B cell (primary cell): ENCODE results near the gene BTBD18. TPM values are rescaled to one million over a fixed set of nuclear protein-coding genes. Genes with fewer than 3 reads are reported as not detected.

ENCODE experiments used
- ATAC-seq: fragments of 200-7000 bp; cut with Tn5 transposase; one replicate; pipeline ENCODE4 v1.10.0; 2021; ENCODE audit warnings: low read depth, mild to moderate bottlenecking, moderate number of reproducible peaks, moderate library complexity
- CTCF ChIA-PET: fragments of 350-600 bp; sonication (Branson Sonifier 250); formaldehyde crosslinking; loops from one replicate; lab custom pipeline; 2021; ENCODE audit warnings: antibody characterized with exemption, inconsistent platforms; lab: Charles Lee
- POLR2A ChIA-PET: fragments of 350-600 bp; sonication (Branson Sonifier 250); formaldehyde crosslinking; loops from one replicate; lab custom pipeline; 2021; ENCODE audit warnings: antibody characterized with exemption; lab: Charles Lee
- DNase-seq: peaks from one replicate; pipeline ENCODE4 v3.0.0; 2013
- H2AFZ ChIP-seq: 2 replicates; pipeline ENCODE4 v1.6.1; 2012; ENCODE audit warnings: mild to moderate bottlenecking, low read depth, low read length; ENCODE audit not compliant: insufficient read depth, poor library complexity, severe bottlenecking
- H3K27ac ChIP-seq, 2 donors: 1 replicate in 1 of 2; 2 replicates in 1 of 2; pipeline ENCODE4 v1.5.1; 2012 to 2013; ENCODE audit warnings: low read length in 2 of 2, mild to moderate bottlenecking in 2 of 2, moderate library complexity in 1 of 2
- H3K27me3 ChIP-seq, 4 experiments: fragments of 200-600 bp in 1 of 4; sonication (generic) in 1 of 4; replicated peaks in 1 of 4; 1 replicate in 2 of 4; 2 replicates in 2 of 4; pipeline versions ENCODE4 v1.6.1 to v1.7.0; 2013 to 2016; ENCODE audit warnings: low read length in 3 of 4, mild to moderate bottlenecking in 2 of 4, mixed read lengths in 1 of 4, moderate library complexity in 1 of 4; ENCODE audit not compliant: insufficient read depth in 4 of 4, control insufficient read depth in 3 of 4; ENCODE audit errors: control extremely low read depth in 1 of 4
- H3K36me3 ChIP-seq, 2 experiments: replicated peaks in 1 of 2; 1 replicate in 1 of 2; 2 replicates in 1 of 2; pipeline versions ENCODE4 v1.6.1 to v1.7.1; 2013; ENCODE audit warnings: low read length in 1 of 2; ENCODE audit not compliant: insufficient read depth in 2 of 2, control insufficient read depth in 1 of 2; ENCODE audit errors: control extremely low read depth in 1 of 2, extremely low read depth in 1 of 2
- H3K4me1 ChIP-seq, 2 donors: fragments of 200-600 bp in 1 of 2; sonication (generic) in 1 of 2; 1 replicate in 1 of 2; 2 replicates in 1 of 2; pipeline versions ENCODE4 v1.5.1 to v1.6.1; 2013 to 2017; ENCODE audit warnings: low read length in 2 of 2; ENCODE audit not compliant: control insufficient read depth in 2 of 2, insufficient read depth in 2 of 2
- H3K4me2 ChIP-seq: replicated peaks from 2 replicates; pipeline ENCODE3; 2012; ENCODE audit warnings: mild to moderate bottlenecking, low read depth, low read length; ENCODE audit not compliant: poor library complexity, severe bottlenecking
- H3K4me3 ChIP-seq, 5 experiments: fragments of 200-600 bp in 1 of 5; sonication (generic) in 1 of 5; 1 replicate in 3 of 5; 2 replicates in 2 of 5; pipeline versions ENCODE4 v1.5.1 to v1.7.0; 2011 to 2016; ENCODE audit warnings: low read length in 4 of 5, mild to moderate bottlenecking in 4 of 5, low read depth in 2 of 5, control low read depth in 1 of 5, moderate library complexity in 1 of 5; ENCODE audit not compliant: insufficient read depth in 1 of 5; ENCODE audit errors: control extremely low read depth in 1 of 5, extremely low read depth in 1 of 5
- H3K79me2 ChIP-seq: fragments of 200-600 bp; sonication (generic); one replicate; pipeline ENCODE4 v1.6.0; 2016; ENCODE audit warnings: low read length; ENCODE audit not compliant: control insufficient read depth, insufficient read depth
- H3K9ac ChIP-seq: fragments of 200-600 bp; sonication (generic); 2 replicates; pipeline ENCODE4 v1.6.1; 2017; ENCODE audit warnings: mild to moderate bottlenecking, low read length, moderate library complexity
- H3K9me3 ChIP-seq, 3 donors: one replicate each; pipeline versions ENCODE4 v1.6.1 to v1.7.1; 2013; ENCODE audit warnings: low read length in 2 of 3; ENCODE audit not compliant: control insufficient read depth in 2 of 3, insufficient read depth in 1 of 3; ENCODE audit errors: control extremely low read depth in 1 of 3
- H4K20me1 ChIP-seq: 2 replicates; pipeline ENCODE4 v1.6.0; 2012; ENCODE audit warnings: mild to moderate bottlenecking, low read length; ENCODE audit not compliant: insufficient read depth, control insufficient read depth, poor library complexity, severe bottlenecking
- H3K27ac Mint-ChIP-seq: one replicate; pipeline ENCODE4 v1.8.0; 2021; ENCODE audit warnings: mixed read lengths
- H3K27me3 Mint-ChIP-seq: one replicate; pipeline ENCODE4 v1.8.0; 2021; ENCODE audit warnings: mixed read lengths
- H3K4me1 Mint-ChIP-seq: one replicate; pipeline ENCODE4 v1.8.0; 2021; ENCODE audit warnings: mixed read lengths
- H3K4me3 Mint-ChIP-seq: one replicate; pipeline ENCODE4 v1.8.0; 2021; ENCODE audit warnings: mixed read lengths
- H3K9me3 Mint-ChIP-seq: one replicate; pipeline ENCODE4 v1.8.0; 2022; ENCODE audit warnings: mixed read lengths; ENCODE audit not compliant: insufficient read depth
- CTCF ChIP-seq: fragments of 200-600 bp; IDR thresholded peaks from one replicate; pipeline ENCODE4 v1.8.0; 2022; ENCODE audit warnings: antibody characterized with exemption, mild to moderate bottlenecking
- EZH2 ChIP-seq: IDR thresholded peaks from 2 replicates; pipeline ENCODE4 v1.6.1; 2012; ENCODE audit warnings: borderline replicate concordance, low read depth, mild to moderate bottlenecking, moderate library complexity, low read length; ENCODE audit not compliant: insufficient read depth, poor library complexity, severe bottlenecking
- WGBS: methylation state at CpG from one replicate; pipeline ENCODE4 v1.1.5; 2013; ENCODE audit warnings: missing lambda C conversion rate; ENCODE audit not compliant: insufficient coverage; 5-methylcytosine and 5-hydroxymethylcytosine counted together
- intact Hi-C: fragments of 100-400 bp; cut with micrococcal nuclease; formaldehyde crosslinking; loops from one replicate; pipeline ENCODE4 v1.10.0; 2022
- polyA plus RNA-seq: library from polyadenylated mRNA; depleted of rRNA; stranded (reverse); fragments of >200 nt; gene quantifications from 2 replicates; pipeline ENCODE4 v1.2.3, GENCODE V29; 2012
- total RNA-seq, 2 donors: library from RNA; stranded (reverse); fragments of 120-200 nt in 1 of 2; gene quantifications; 1 replicate in 1 of 2; 2 replicates in 1 of 2; pipeline versions ENCODE4 v1.2.3 to v1.2.4, GENCODE V29; 2013 to 2022

BTBD18 gene
- total and polyA plus RNA-seq, 2 donors (not counting 1 experiment from before 2014, with no cell fraction given): not detected

- Histone ChIP-seq H3K9me3 (no peaks in the 10 kb centered on the region), H3K79me2 (peaks cover 72% of the 10 kb centered on the region), H3K4me2 (peak within 1 kb of the TSS; percentile 89), H4K20me1 (peaks cover 14% of the 10 kb centered on the region), H2AFZ (peak within 1 kb of the TSS; percentile 97), H3K27me3 (no peaks in the 10 kb centered on the region), H3K4me3 (peak within 1 kb of the TSS; percentile 78 to 100 (median 93)), H3K9ac (peak within 1 kb of the TSS; percentile 98), H3K27ac (peak within 1 kb of the TSS; percentile 70 to 96), H3K4me1 (peaks cover 21 to 28% of the 10 kb centered on the region in 2 donors), H3K36me3 (no peaks in the 10 kb centered on the region)
- ATAC-seq: peak; percentile 86
- under 1% methylated on average over 42 of the region's 53 CpGs for WGBS
- H3K27ac Mint-ChIP-seq: peak within 1 kb of the TSS; percentile 94
- ChIA-PET POLR2A (interaction anchor here (1.0 to 2.6 kb wide), 5 partner anchors 15 to 88 kb away, joined by 3 to 12 read pairs (median 4); partner anchors contain the start of gene SELENOH), CTCF (interaction anchor here (1.2 to 5.0 kb wide), 3 partner anchors 88 to 255 kb away, joined by 3 to 43 read pairs (median 4); no protein-coding TSS in a partner anchor)
- no peaks in the 10 kb centered on the region for H3K27me3 Mint-ChIP-seq
- peaks cover 42% of the 10 kb centered on the region for H3K4me1 Mint-ChIP-seq
- no peaks in the 10 kb centered on the region for H3K9me3 Mint-ChIP-seq
- peak within 1 kb of the TSS; percentile 99 for H3K4me3 Mint-ChIP-seq
- peak; percentile 96 for DNase-seq
- TF ChIP-seq EZH2 (no peak), CTCF (no peak)
- intact Hi-C loops: loop anchor here (1.0 to 2.0 kb wide), 7 partner anchors 29 to 378 kb away; partner anchors contain the start of genes CLP1, SELENOH and SSRP1
Measured at GRCh38 chr11:57712256-57713150, 39.1 kb downstream of the BTBD18 start, which contains the start of gene TMX2. TSS of gene TMX2 (plus strand) at chr11:57712593. CDS start at chr11:57712619, 26 bp downstream.
